IMR-90 (cell line): ENCODE measurements around the gene PRR19. TPM values are rescaled to one million over a fixed set of nuclear protein-coding genes. Genes with fewer than 3 reads are reported as not detected.

Experiments used
- ATAC-seq: fragments of 200-7000 bp; cut with Tn5 transposase; 2 replicates; pipeline ENCODE4 v1.9.1; 2020; ENCODE audit warnings: low read depth, mild to moderate bottlenecking, moderate library complexity
- BruUV-seq: library from RNA; stranded (reverse); fragments of 400-500 nt; replicated peaks from 2 replicates; lab custom pipeline; 2021; lab: Mats Ljungman, UMichigan
- CTCF ChIA-PET: fragments of 300-600 bp; formaldehyde crosslinking; extraction: SDS; loops from one replicate; lab custom pipeline; 2021; ENCODE audit warnings: antibody characterized with exemption; lab: Yijun Ruan, JAX
- POLR2A ChIA-PET: fragments of 300-600 bp; sonication (Branson Sonifier 250); formaldehyde crosslinking; loops from one replicate; lab custom pipeline; 2022; ENCODE audit warnings: antibody characterized with exemption; ENCODE audit not compliant: unreplicated experiment; lab: Charles Lee
- DNase-seq: peaks from one replicate; pipeline ENCODE4 v3.0.0; 2013
- H2AFZ ChIP-seq: replicated peaks from 2 replicates; pipeline ENCODE3; 2013; ENCODE audit warnings: low read length, mild to moderate bottlenecking; ENCODE audit not compliant: poor library complexity
- H2AK5ac ChIP-seq: 2 replicates; pipeline ENCODE4 v1.6.1; 2013; ENCODE audit warnings: low read depth, low read length, inconsistent platforms
- H2AK9ac ChIP-seq: replicated peaks from 2 replicates; pipeline ENCODE3; 2013; ENCODE audit warnings: mild to moderate bottlenecking, low read depth, low read length, moderate library complexity; ENCODE audit not compliant: poor library complexity
- H2BK120ac ChIP-seq: 2 replicates; pipeline ENCODE4 v1.6.1; 2013; ENCODE audit warnings: low read depth, low read length, inconsistent platforms
- H2BK15ac ChIP-seq: 3 replicates; pipeline ENCODE4 v1.6.1; 2013; ENCODE audit warnings: low read depth, low read length, inconsistent platforms
- H2BK20ac ChIP-seq: 2 replicates; pipeline ENCODE4 v1.6.1; 2013; ENCODE audit warnings: low read depth, mild to moderate bottlenecking, inconsistent platforms, low read length, moderate library complexity
- H2BK5ac ChIP-seq: 2 replicates; pipeline ENCODE4 v1.6.1; 2013; ENCODE audit warnings: mild to moderate bottlenecking, low read depth, low read length, inconsistent platforms; ENCODE audit not compliant: poor library complexity, severe bottlenecking
- H3K14ac ChIP-seq: replicated peaks from 2 replicates; pipeline ENCODE4 v1.6.1; 2013; ENCODE audit warnings: low read depth, low read length, inconsistent platforms
- H3K18ac ChIP-seq: 2 replicates; pipeline ENCODE4 v1.6.1; 2013; ENCODE audit warnings: low read depth, low read length, control low read depth
- H3K23ac ChIP-seq: 2 replicates; pipeline ENCODE4 v1.6.1; 2013; ENCODE audit warnings: low read depth, low read length, inconsistent platforms
- H3K27ac ChIP-seq: 2 replicates; pipeline ENCODE4 v1.5.1; 2013; ENCODE audit warnings: mild to moderate bottlenecking, control low read depth, low read length; ENCODE audit not compliant: insufficient read depth
- H3K27me3 ChIP-seq: 2 replicates; pipeline ENCODE4 v1.6.1; 2013; ENCODE audit warnings: low read length; ENCODE audit not compliant: control insufficient read depth, insufficient read depth
- H3K36me3 ChIP-seq: 2 replicates; pipeline ENCODE4 v1.6.1; 2013; ENCODE audit warnings: low read length, mixed read lengths; ENCODE audit not compliant: control insufficient read depth, insufficient read depth
- H3K4ac ChIP-seq: 2 replicates; pipeline ENCODE4 v1.6.1; 2013; ENCODE audit warnings: low read depth, low read length, inconsistent platforms
- H3K4me1 ChIP-seq: 2 replicates; pipeline ENCODE4 v1.6.1; 2013; ENCODE audit warnings: low read length, mixed read lengths; ENCODE audit not compliant: control insufficient read depth, insufficient read depth
- H3K4me2 ChIP-seq: 2 replicates; pipeline ENCODE4 v1.6.1; 2013; ENCODE audit warnings: low read depth, mild to moderate bottlenecking, control low read depth, low read length, moderate library complexity
- H3K4me3 ChIP-seq: 2 replicates; pipeline ENCODE4 v1.5.1; 2013; ENCODE audit warnings: low read depth, mild to moderate bottlenecking, control low read depth, low read length, moderate library complexity; ENCODE audit not compliant: insufficient read depth
- H3K56ac ChIP-seq: 2 replicates; pipeline ENCODE4 v1.6.1; 2013; ENCODE audit warnings: low read length, inconsistent platforms; ENCODE audit not compliant: insufficient read depth; ENCODE audit errors: extremely low read depth
- H3K79me1 ChIP-seq, 2 experiments: 2 replicates each; pipeline ENCODE4 v1.6.1; 2013; ENCODE audit warnings: low read length in 2 of 2, inconsistent platforms in 1 of 2, low read depth in 1 of 2
- H3K9ac ChIP-seq: 2 replicates; pipeline ENCODE4 v1.6.1; 2013; ENCODE audit warnings: low read depth, low read length, control low read depth
- H3K9me1 ChIP-seq: 2 replicates; pipeline ENCODE4 v1.6.1; 2013; ENCODE audit warnings: low read length, inconsistent platforms; ENCODE audit not compliant: insufficient read depth
- H3K9me3 ChIP-seq: 2 replicates; pipeline ENCODE4 v1.6.1; 2013; ENCODE audit warnings: low read length; ENCODE audit not compliant: control insufficient read depth, insufficient read depth
- H4K20me1 ChIP-seq: 2 replicates; pipeline ENCODE4 v1.6.1; 2013; ENCODE audit warnings: low read length, inconsistent platforms; ENCODE audit not compliant: insufficient read depth
- H4K5ac ChIP-seq: 2 replicates; pipeline ENCODE4 v1.6.1; 2013; ENCODE audit warnings: mild to moderate bottlenecking, low read depth, low read length, control low read depth
- H4K8ac ChIP-seq, 2 experiments: 2 replicates each; pipeline ENCODE4 v1.6.1; 2013; ENCODE audit warnings: low read depth in 2 of 2, low read length in 2 of 2, control low read depth in 1 of 2, inconsistent platforms in 1 of 2
- H4K91ac ChIP-seq: 2 replicates; pipeline ENCODE4 v1.6.1; 2013; ENCODE audit warnings: low read depth, low read length, inconsistent platforms; ENCODE audit not compliant: insufficient read depth
- CTCF ChIP-seq: conservative IDR thresholded peaks from 2 replicates; pipeline ENCODE4 v1.5.1; 2012; ENCODE audit warnings: mild to moderate bottlenecking, low read depth, low read length, improper control_type of control experiment
- MAZ ChIP-seq: IDR thresholded peaks from 2 replicates; pipeline ENCODE4 v1.6.1; 2012; ENCODE audit warnings: low read depth, mild to moderate bottlenecking, low read length, improper control_type of control experiment, moderate library complexity, borderline replicate concordance
- MXI1 ChIP-seq: IDR thresholded peaks from 2 replicates; pipeline ENCODE4 v1.6.1; 2012; ENCODE audit warnings: low read depth, mild to moderate bottlenecking, low read length, moderate library complexity, borderline replicate concordance
- USF2 ChIP-seq: fragments of 150-350 bp; IDR thresholded peaks from 2 replicates; pipeline ENCODE4 v1.6.1; 2017; ENCODE audit warnings: mild to moderate bottlenecking, antibody characterized with exemption, low read length, low read depth
- WGBS, 2 experiments: methylation state at CpG; one replicate each; pipeline versions ENCODE4 v1.1.5 to v1.1.7; 2013; ENCODE audit warnings: missing lambda C conversion rate in 2 of 2; ENCODE audit not compliant: insufficient read length in 1 of 2; ENCODE audit errors: extremely low coverage in 2 of 2; 5-methylcytosine and 5-hydroxymethylcytosine counted together
- dilution Hi-C: fragments of 300-500 bp; cut with HindIII; formaldehyde crosslinking; loops from one replicate; pipeline ENCODE4 v1.14.3; 2018; ENCODE audit warnings: low sequenced_read_pairs; ENCODE audit not compliant: unreplicated experiment
- in situ Hi-C: fragments of 300-500 bp; cut with MboI; formaldehyde crosslinking; loops from 3 replicates; pipeline ENCODE4 v1.14.3; 2019; ENCODE audit warnings: low sequenced_read_pairs, inconsistent platforms, mixed read lengths
- intact Hi-C: fragments of 100-400 bp; cut with micrococcal nuclease; formaldehyde crosslinking; loops from 2 replicates; pipeline ENCODE4 v1.10.0; 2022
- polyA plus RNA-seq, 3 experiments: library from polyadenylated mRNA; depleted of rRNA; stranded (reverse); fragments of >200 nt; gene quantifications; 2 replicates each; pipeline ENCODE4 v1.2.3, GENCODE V29; 2012; ENCODE audit warnings: low replicate concordance in 1 of 3
- total RNA-seq: library from RNA; depleted of rRNA; stranded (reverse); fragments of >200 nt; gene quantifications from 2 replicates; pipeline ENCODE4 v1.2.3, GENCODE V29; 2012

Gene PRR19
- total and polyA plus RNA-seq, 2 of the 4 experiments (the other 2 are of a cell fraction) = 0.36 to 1.6 TPM

- no peak within 1 kb of the TSS for H3K56ac ChIP-seq
- H2AFZ ChIP-seq = peak within 1 kb of the TSS; percentile 87
- no peak within 1 kb of the TSS for H2BK5ac ChIP-seq
- no peak within 1 kb of the TSS for H3K9ac ChIP-seq
- no TSS peak for BruUV-seq
- WGBS, 2 experiments = 0% methylated on average over 1 of the region's 67 CpGs; no CpG with 5 or more reads in 1 of the 2 experiments
- H3K4ac ChIP-seq = no peak within 1 kb of the TSS
- H2AK9ac ChIP-seq = peak within 1 kb of the TSS; percentile 52
- H3K9me1 ChIP-seq = peaks cover 10% of the 10 kb centered on the region
- in situ Hi-C loops (no loop called here), dilution Hi-C loops (no loop called here), intact Hi-C loops (no loop called here)
- ATAC-seq = peak; percentile 92
- no peaks in the 10 kb centered on the region; the same call in 1 of the 2 replicates for H4K20me1 ChIP-seq
- TF ChIP-seq CTCF (0 out of 2 replicates have a peak, but pooled peaks have one; percentile 18), USF2 (no peak), MXI1 (0 out of 2 replicates have a peak, but pooled peaks have one; percentile 19), MAZ (peak; percentile 64; the same call in 1 of the 2 replicates)
- H3K36me3 ChIP-seq = no peaks in the 10 kb centered on the region
- H2BK120ac ChIP-seq = no peak within 1 kb of the TSS
- no peak within 1 kb of the TSS for H4K5ac ChIP-seq
- peak; percentile 52 for DNase-seq
- ChIA-PET POLR2A (no interaction called here), CTCF (interaction anchor here (1.0 kb wide), 1 partner anchor 34 kb away, joined by 4 read pairs; no protein-coding TSS in a partner anchor)
- H3K9me3 ChIP-seq = no peaks in the 10 kb centered on the region
- H3K4me2 ChIP-seq = peak within 1 kb of the TSS; percentile 72
- H4K91ac ChIP-seq = no peak within 1 kb of the TSS
- no peak within 1 kb of the TSS for H2BK20ac ChIP-seq
- no peak within 1 kb of the TSS for H3K14ac ChIP-seq
- H3K27ac ChIP-seq = no peak within 1 kb of the TSS
- peak within 1 kb of the TSS; percentile 36 for H3K4me3 ChIP-seq
- no peak within 1 kb of the TSS for H2AK5ac ChIP-seq
- no peaks in the 10 kb centered on the region for H3K79me1 ChIP-seq
- H3K4me1 ChIP-seq = peaks cover 3% of the 10 kb centered on the region
- H3K27me3 ChIP-seq = peaks cover 24% of the 10 kb centered on the region
- H4K8ac ChIP-seq = no peak within 1 kb of the TSS
- H3K18ac ChIP-seq = no peak within 1 kb of the TSS
- no peak within 1 kb of the TSS for H3K23ac ChIP-seq
- H2BK15ac ChIP-seq = no peak within 1 kb of the TSS
Observed at GRCh38 chr19:42313096-42313839, 11.3 kb downstream of the PRR19 start, which contains the start of gene TMEM145. TSS of gene TMEM145 (plus strand) at chr19:42313309. CDS start at chr19:42313377, 68 bp downstream.
